Esophagus muscularis mucosa (tissue), 3 donors: ENCODE results near the gene RNF130.

ENCODE experiments used
- CTCF ChIP-seq, 3 experiments: fragments of 200-600 bp in 2 of 3; fragments of 450-650 bp in 1 of 3; sonication (generic) in 2 of 3; IDR thresholded peaks; one replicate each; pipeline ENCODE4 v1.5.1; 2017 to 2019; ENCODE audit warnings: antibody characterized with exemption in 3 of 3, mild to moderate bottlenecking in 2 of 3, moderate library complexity in 1 of 3
- POLR2A ChIP-seq: fragments of 450-650 bp; IDR thresholded peaks from one replicate; pipeline ENCODE4 v1.6.1; 2017; ENCODE audit warnings: antibody characterized with exemption, moderate library complexity, mild to moderate bottlenecking, low read depth

GRCh38 chr5:179912951-179913350, 158.6 kb downstream of the RNF130 start:
- TF ChIP-seq CTCF (IDR thresholded peaks at IDR 0.05) = no peak
- no peak for TF ChIP-seq POLR2A
